GM23338 (cell line): Measurements from ENCODE around the gene TENT5C. TPM values are rescaled to one million over a fixed set of nuclear protein-coding genes. Genes with fewer than 3 reads are reported as not detected.

Experiments
- ATAC-seq: fragments of 200-7000 bp; cut with Tn5 transposase; 3 replicates; pipeline ENCODE4 v1.9.1; 2020
- DNase-seq: peaks from one replicate; pipeline ENCODE4 v3.0.0-alpha.2; 2015; ENCODE audit warnings: low spot score
- H2AFZ ChIP-seq: fragments of 200-600 bp; sonication (generic); 2 replicates; pipeline ENCODE4 v1.8.0; 2016; ENCODE audit warnings: antibody characterized with exemption, mild to moderate bottlenecking, moderate library complexity
- H3F3A ChIP-seq: fragments of 200-600 bp; sonication (generic); replicated peaks from 2 replicates; pipeline ENCODE4 v1.8.0; 2017; ENCODE audit warnings: antibody characterized with exemption, mixed run types, low read depth
- H3K27ac ChIP-seq: fragments of 200-600 bp; sonication (generic); 2 replicates; pipeline ENCODE4 v1.6.1; 2016; ENCODE audit warnings: low read depth
- H3K27me3 ChIP-seq: fragments of 200-600 bp; sonication (generic); 2 replicates; pipeline ENCODE4 v1.8.0; 2016; ENCODE audit warnings: mild to moderate bottlenecking, mixed run types, moderate library complexity; ENCODE audit not compliant: insufficient read depth
- H3K36me3 ChIP-seq: fragments of 200-600 bp; sonication (generic); 2 replicates; pipeline ENCODE4 v1.8.0; 2016; ENCODE audit warnings: mild to moderate bottlenecking; ENCODE audit not compliant: insufficient read depth
- H3K4me1 ChIP-seq: fragments of 200-600 bp; sonication (generic); 2 replicates; pipeline ENCODE4 v1.8.0; 2016; ENCODE audit warnings: mild to moderate bottlenecking, moderate library complexity; ENCODE audit not compliant: insufficient read depth
- H3K4me2 ChIP-seq: fragments of 200-600 bp; sonication (generic); 2 replicates; pipeline ENCODE4 v1.7.1; 2017; ENCODE audit warnings: mixed run types
- H3K4me3 ChIP-seq: fragments of 200-600 bp; sonication (generic); 2 replicates; pipeline ENCODE4 v1.6.1; 2016; ENCODE audit warnings: mixed run types
- H3K79me2 ChIP-seq: fragments of 200-600 bp; sonication (generic); replicated peaks from 2 replicates; pipeline ENCODE4 v1.8.0; 2017; ENCODE audit warnings: mild to moderate bottlenecking; ENCODE audit not compliant: insufficient read depth
- H3K9me2 ChIP-seq: fragments of 200-600 bp; sonication (generic); 2 replicates; pipeline ENCODE4 v1.8.0; 2017; ENCODE audit not compliant: insufficient read depth
- H4K20me1 ChIP-seq: fragments of 200-600 bp; sonication (generic); replicated peaks from 2 replicates; pipeline ENCODE4 v1.8.0; 2017; ENCODE audit warnings: mild to moderate bottlenecking; ENCODE audit not compliant: insufficient read depth
- H3K27ac Mint-ChIP-seq: 2 replicates; pipeline ENCODE4 v1.8.0; 2020; ENCODE audit warnings: inconsistent platforms, mild to moderate bottlenecking, moderate library complexity, mixed read lengths
- H3K27me3 Mint-ChIP-seq: 3 replicates; pipeline ENCODE4 v1.8.0; 2022; ENCODE audit warnings: low read depth, mild to moderate bottlenecking, moderate library complexity, mixed read lengths, inconsistent platforms; ENCODE audit not compliant: insufficient read depth, poor library complexity
- H3K36me3 Mint-ChIP-seq: 3 replicates; pipeline ENCODE4 v1.8.0; 2021; ENCODE audit warnings: low read depth, mild to moderate bottlenecking, inconsistent platforms, moderate library complexity, mixed read lengths
- H3K4me1 Mint-ChIP-seq: 3 replicates; pipeline ENCODE4 v1.8.0; 2020; ENCODE audit warnings: mild to moderate bottlenecking, inconsistent platforms, mixed read lengths
- H3K4me3 Mint-ChIP-seq: 3 replicates; pipeline ENCODE4 v1.8.0; 2021; ENCODE audit warnings: moderate library complexity, mild to moderate bottlenecking, inconsistent platforms, mixed read lengths
- H3K9me3 Mint-ChIP-seq: 3 replicates; pipeline ENCODE4 v1.8.0; 2020; ENCODE audit warnings: moderate library complexity, mild to moderate bottlenecking, inconsistent platforms, mixed read lengths
- CREB1 ChIP-seq: fragments of 250-450 bp; sonication (Bioruptor Pico); IDR thresholded peaks from 2 replicates; pipeline ENCODE4 v1.5.0; 2020; ENCODE audit warnings: low read depth, mild to moderate bottlenecking, moderate library complexity
- POLR2AphosphoS5 ChIP-seq: IDR thresholded peaks from 2 replicates; pipeline ENCODE4 v1.6.1; 2016; ENCODE audit warnings: antibody characterized with exemption, low read depth
- ZNF114 ChIP-seq: fragments of 250-450 bp; sonication (Bioruptor Pico); IDR thresholded peaks from 2 replicates; pipeline ENCODE4 v1.5.0; 2020; ENCODE audit warnings: mild to moderate bottlenecking, moderate library complexity
- polyA plus RNA-seq: library from polyadenylated mRNA; unstranded; fragments of >200 nt; fragmentation: Nextera tagmentation; extraction: Ambion mirVana; gene quantifications from 2 replicates; pipeline ENCODE4 v1.2.1, GENCODE V29; 2016
- total RNA-seq: library from RNA; depleted of rRNA; stranded (reverse); fragments of >200 nt; shearing (Covaris generic); gene quantifications from 2 replicates; pipeline ENCODE4 v1.2.3, GENCODE V29; 2014
- TF ChIP-seq, protein P1 (sequence below), 2 experiments: fragments of 200-600 bp in 1 of 2; sonication (generic) in 1 of 2; conservative IDR thresholded peaks; 2 replicates each; pipeline versions ENCODE4 v1.5.1 to v1.6.1; 2016 to 2017; ENCODE audit warnings: antibody characterized with exemption in 2 of 2, low read depth in 2 of 2, mild to moderate bottlenecking in 2 of 2, moderate library complexity in 1 of 2
- TF ChIP-seq, protein P2 (sequence below): IDR thresholded peaks from 2 replicates; pipeline ENCODE4 v1.6.1; 2016; ENCODE audit warnings: antibody characterized with exemption
- TF ChIP-seq, protein P3 (sequence below): fragments of 250-450 bp; sonication (Bioruptor Pico); IDR thresholded peaks from 2 replicates; pipeline ENCODE4 v1.5.0; 2020; ENCODE audit warnings: mild to moderate bottlenecking, moderate library complexity

Gene TENT5C
- total and polyA plus RNA-seq, 2 experiments from 2014 or later: 0.23 to 0.80 TPM

DNA sequence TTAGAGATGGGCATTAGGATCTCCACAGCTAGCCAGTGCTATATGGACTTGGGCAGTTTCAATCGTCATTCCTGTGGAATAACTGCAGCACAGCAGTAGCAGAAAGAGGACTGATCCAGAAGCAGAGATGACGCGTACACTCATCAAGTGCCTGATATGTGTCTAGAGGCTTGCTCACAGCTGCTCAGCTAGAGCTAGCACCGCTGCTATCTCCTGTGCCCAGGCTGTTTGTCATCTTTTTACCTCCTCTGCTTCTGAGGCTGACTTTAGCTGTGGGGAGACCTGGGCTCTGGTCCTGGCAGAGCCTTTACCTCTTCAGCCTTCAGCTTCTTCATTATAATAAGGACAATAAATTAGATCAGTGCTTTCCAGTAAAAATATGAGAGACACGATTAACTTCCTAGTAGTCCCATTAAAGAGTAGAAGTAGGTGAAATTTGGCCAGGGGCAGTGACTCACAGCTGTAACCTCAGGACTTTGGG is 5.3 kb downstream of the TENT5C start (continued):
- TF ChIP-seq, protein P1, sequence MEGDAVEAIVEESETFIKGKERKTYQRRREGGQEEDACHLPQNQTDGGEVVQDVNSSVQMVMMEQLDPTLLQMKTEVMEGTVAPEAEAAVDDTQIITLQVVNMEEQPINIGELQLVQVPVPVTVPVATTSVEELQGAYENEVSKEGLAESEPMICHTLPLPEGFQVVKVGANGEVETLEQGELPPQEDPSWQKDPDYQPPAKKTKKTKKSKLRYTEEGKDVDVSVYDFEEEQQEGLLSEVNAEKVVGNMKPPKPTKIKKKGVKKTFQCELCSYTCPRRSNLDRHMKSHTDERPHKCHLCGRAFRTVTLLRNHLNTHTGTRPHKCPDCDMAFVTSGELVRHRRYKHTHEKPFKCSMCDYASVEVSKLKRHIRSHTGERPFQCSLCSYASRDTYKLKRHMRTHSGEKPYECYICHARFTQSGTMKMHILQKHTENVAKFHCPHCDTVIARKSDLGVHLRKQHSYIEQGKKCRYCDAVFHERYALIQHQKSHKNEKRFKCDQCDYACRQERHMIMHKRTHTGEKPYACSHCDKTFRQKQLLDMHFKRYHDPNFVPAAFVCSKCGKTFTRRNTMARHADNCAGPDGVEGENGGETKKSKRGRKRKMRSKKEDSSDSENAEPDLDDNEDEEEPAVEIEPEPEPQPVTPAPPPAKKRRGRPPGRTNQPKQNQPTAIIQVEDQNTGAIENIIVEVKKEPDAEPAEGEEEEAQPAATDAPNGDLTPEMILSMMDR (conservative IDR thresholded peaks at IDR 0.05; ENCODE audit: low read depth in 2 of 2): no peak
- TF ChIP-seq POLR2AphosphoS5: no peak
- TF ChIP-seq CREB1 (CRISPR knock-in tag): no peak

DNA sequence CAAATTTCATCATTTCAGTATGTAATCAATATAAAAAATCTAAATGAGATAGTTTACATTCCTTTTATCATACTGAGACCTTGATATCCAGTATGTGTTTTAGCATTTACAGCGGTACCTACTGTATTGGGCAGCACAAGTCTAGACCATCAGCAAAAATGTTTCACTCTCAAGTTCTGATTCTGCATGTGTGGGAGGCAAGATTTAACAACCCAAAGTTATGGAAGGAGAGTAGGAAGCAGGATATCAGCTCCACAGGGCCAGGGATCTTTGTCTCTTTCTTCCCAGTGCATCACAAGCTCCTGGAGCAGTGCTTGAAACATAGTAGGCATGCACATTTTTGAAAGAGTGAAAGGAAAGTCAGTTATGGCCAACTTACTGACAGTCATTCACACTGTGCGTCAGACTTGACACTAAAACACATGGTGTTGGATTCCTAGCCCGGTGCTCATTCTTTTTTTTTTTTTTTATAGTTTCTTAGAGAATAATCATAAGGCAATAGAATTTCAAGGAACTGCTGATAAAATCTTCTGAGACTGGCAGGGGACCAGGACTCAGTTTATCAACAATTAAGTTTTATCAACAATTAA is 6.1 kb downstream of the TENT5C start:
- Histone ChIP-seq H3K9me2 (no peaks in the 10 kb centered on the region; the same call in 1 of the 2 replicates), H3K4me3 (no peak overlapping the region), H4K20me1 (no peaks in the 10 kb centered on the region), H3K27ac (no peak overlapping the region), H3F3A (no peaks in the 10 kb centered on the region), H3K27me3 (peaks cover 25% of the 10 kb centered on the region), H3K4me2 (no peak overlapping the region), H3K79me2 (no peaks in the 10 kb centered on the region), H3K4me1 (peaks cover 12% of the 10 kb centered on the region), H2AFZ (no peak overlapping the region), H3K36me3 (no peaks in the 10 kb centered on the region)
- peaks cover 35% of the 10 kb centered on the region for H3K4me1 Mint-ChIP-seq
- no peaks in the 10 kb centered on the region for H3K9me3 Mint-ChIP-seq
- no peaks in the 10 kb centered on the region for H3K36me3 Mint-ChIP-seq
- H3K4me3 Mint-ChIP-seq: no peak overlapping the region
- H3K27me3 Mint-ChIP-seq: peaks cover 15% of the 10 kb centered on the region
- no peak for ATAC-seq
- no peak overlapping the region for H3K27ac Mint-ChIP-seq
- DNase-seq: no peak
- TF ChIP-seq, protein P2, sequence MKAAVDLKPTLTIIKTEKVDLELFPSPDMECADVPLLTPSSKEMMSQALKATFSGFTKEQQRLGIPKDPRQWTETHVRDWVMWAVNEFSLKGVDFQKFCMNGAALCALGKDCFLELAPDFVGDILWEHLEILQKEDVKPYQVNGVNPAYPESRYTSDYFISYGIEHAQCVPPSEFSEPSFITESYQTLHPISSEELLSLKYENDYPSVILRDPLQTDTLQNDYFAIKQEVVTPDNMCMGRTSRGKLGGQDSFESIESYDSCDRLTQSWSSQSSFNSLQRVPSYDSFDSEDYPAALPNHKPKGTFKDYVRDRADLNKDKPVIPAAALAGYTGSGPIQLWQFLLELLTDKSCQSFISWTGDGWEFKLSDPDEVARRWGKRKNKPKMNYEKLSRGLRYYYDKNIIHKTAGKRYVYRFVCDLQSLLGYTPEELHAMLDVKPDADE: no peak
- no peak for TF ChIP-seq ZNF114 (CRISPR knock-in tag)
- TF ChIP-seq, protein P3, sequence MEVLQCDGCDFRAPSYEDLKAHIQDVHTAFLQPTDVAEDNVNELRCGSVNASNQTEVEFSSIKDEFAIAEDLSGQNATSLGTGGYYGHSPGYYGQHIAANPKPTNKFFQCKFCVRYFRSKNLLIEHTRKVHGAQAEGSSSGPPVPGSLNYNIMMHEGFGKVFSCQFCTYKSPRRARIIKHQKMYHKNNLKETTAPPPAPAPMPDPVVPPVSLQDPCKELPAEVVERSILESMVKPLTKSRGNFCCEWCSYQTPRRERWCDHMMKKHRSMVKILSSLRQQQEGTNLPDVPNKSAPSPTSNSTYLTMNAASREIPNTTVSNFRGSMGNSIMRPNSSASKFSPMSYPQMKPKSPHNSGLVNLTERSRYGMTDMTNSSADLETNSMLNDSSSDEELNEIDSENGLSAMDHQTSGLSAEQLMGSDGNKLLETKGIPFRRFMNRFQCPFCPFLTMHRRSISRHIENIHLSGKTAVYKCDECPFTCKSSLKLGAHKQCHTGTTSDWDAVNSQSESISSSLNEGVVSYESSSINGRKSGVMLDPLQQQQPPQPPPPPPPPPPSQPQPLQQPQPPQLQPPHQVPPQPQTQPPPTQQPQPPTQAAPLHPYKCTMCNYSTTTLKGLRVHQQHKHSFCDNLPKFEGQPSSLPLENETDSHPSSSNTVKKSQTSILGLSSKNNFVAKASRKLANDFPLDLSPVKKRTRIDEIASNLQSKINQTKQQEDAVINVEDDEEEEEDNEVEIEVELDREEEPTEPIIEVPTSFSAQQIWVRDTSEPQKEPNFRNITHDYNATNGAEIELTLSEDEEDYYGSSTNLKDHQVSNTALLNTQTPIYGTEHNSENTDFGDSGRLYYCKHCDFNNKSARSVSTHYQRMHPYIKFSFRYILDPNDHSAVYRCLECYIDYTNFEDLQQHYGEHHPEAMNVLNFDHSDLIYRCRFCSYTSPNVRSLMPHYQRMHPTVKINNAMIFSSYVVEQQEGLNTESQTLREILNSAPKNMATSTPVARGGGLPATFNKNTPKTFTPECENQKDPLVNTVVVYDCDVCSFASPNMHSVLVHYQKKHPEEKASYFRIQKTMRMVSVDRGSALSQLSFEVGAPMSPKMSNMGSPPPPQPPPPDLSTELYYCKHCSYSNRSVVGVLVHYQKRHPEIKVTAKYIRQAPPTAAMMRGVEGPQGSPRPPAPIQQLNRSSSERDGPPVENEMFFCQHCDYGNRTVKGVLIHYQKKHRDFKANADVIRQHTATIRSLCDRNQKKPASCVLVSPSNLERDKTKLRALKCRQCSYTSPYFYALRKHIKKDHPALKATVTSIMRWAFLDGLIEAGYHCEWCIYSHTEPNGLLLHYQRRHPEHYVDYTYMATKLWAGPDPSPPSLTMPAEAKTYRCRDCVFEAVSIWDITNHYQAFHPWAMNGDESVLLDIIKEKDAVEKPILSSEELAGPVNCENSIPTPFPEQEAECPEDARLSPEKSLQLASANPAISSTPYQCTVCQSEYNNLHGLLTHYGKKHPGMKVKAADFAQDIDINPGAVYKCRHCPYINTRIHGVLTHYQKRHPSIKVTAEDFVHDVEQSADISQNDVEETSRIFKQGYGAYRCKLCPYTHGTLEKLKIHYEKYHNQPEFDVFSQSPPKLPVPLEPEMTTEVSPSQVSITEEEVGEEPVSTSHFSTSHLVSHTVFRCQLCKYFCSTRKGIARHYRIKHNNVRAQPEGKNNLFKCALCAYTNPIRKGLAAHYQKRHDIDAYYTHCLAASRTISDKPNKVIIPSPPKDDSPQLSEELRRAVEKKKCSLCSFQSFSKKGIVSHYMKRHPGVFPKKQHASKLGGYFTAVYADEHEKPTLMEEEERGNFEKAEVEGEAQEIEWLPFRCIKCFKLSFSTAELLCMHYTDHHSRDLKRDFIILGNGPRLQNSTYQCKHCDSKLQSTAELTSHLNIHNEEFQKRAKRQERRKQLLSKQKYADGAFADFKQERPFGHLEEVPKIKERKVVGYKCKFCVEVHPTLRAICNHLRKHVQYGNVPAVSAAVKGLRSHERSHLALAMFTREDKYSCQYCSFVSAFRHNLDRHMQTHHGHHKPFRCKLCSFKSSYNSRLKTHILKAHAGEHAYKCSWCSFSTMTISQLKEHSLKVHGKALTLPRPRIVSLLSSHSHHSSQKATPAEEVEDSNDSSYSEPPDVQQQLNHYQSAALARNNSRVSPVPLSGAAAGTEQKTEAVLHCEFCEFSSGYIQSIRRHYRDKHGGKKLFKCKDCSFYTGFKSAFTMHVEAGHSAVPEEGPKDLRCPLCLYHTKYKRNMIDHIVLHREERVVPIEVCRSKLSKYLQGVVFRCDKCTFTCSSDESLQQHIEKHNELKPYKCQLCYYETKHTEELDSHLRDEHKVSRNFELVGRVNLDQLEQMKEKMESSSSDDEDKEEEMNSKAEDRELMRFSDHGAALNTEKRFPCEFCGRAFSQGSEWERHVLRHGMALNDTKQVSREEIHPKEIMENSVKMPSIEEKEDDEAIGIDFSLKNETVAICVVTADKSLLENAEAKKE (CRISPR knock-in tag): no peak
